GM12878 (cell line): ENCODE data around the gene CPVL.

ENCODE experiments used
- BCL3 ChIP-seq: IDR thresholded peaks from 2 replicates; pipeline ENCODE4 v1.6.1; 2011; ENCODE audit warnings: borderline replicate concordance, low read depth, mild to moderate bottlenecking, moderate library complexity, low read length; ENCODE audit not compliant: insufficient read depth, poor library complexity, severe bottlenecking
- CTCF ChIP-seq, 3 experiments: IDR thresholded peaks in 2 of 3; conservative IDR thresholded peaks in 1 of 3; 2 replicates each; pipeline ENCODE4 v1.5.1; 2011; ENCODE audit warnings: low read depth in 3 of 3, low read length in 3 of 3, mild to moderate bottlenecking in 3 of 3, control low read depth in 2 of 3, moderate library complexity in 2 of 3, inconsistent platforms in 1 of 3, mixed read lengths in 1 of 3; ENCODE audit not compliant: control insufficient read depth in 2 of 3, insufficient read depth in 1 of 3; ENCODE audit errors: extremely low read depth in 1 of 3
- EP300 ChIP-seq, 2 experiments: fragments of 150-350 bp in 1 of 2; IDR thresholded peaks; 2 replicates each; pipeline ENCODE4 v1.6.1; 2011 to 2012; ENCODE audit warnings: low read depth in 2 of 2, low read length in 2 of 2, borderline replicate concordance in 1 of 2, improper control_type of control experiment in 1 of 2, inconsistent platforms in 1 of 2; ENCODE audit not compliant: control insufficient read depth in 1 of 2
- EZH2 ChIP-seq: IDR thresholded peaks from 2 replicates; pipeline ENCODE4 v1.6.1; 2012; ENCODE audit warnings: low read depth, mild to moderate bottlenecking, control low read depth, inconsistent platforms, low read length, borderline replicate concordance; ENCODE audit not compliant: control insufficient read depth
- HCFC1 ChIP-seq: fragments of 150-350 bp; IDR thresholded peaks from 2 replicates; pipeline ENCODE4 v1.6.1; 2014; ENCODE audit warnings: low read length
- POLR2A ChIP-seq: IDR thresholded peaks from 2 replicates; pipeline ENCODE4 v1.6.1; 2011; ENCODE audit warnings: low read depth, mild to moderate bottlenecking, low read length
- POLR2AphosphoS5 ChIP-seq: IDR thresholded peaks from 2 replicates; pipeline ENCODE4 v1.6.1; 2011; ENCODE audit warnings: mild to moderate bottlenecking, low read length, inconsistent platforms
- RBBP5 ChIP-seq: fragments of 200-600 bp; sonication (generic); conservative IDR thresholded peaks from 2 replicates; pipeline ENCODE4 v1.6.1; 2016
- REST ChIP-seq: IDR thresholded peaks from 2 replicates; pipeline ENCODE4 v1.6.1; 2012; ENCODE audit warnings: mild to moderate bottlenecking, low read depth, low read length
- SIN3A ChIP-seq: IDR thresholded peaks from 2 replicates; pipeline ENCODE4 v1.6.1; 2012; ENCODE audit warnings: low read depth, low read length, improper control_type of control experiment
- STAT3 ChIP-seq: IDR thresholded peaks from 2 replicates; pipeline ENCODE4 v1.6.1; 2011; ENCODE audit warnings: low read depth, low read length, improper control_type of control experiment
- TARDBP ChIP-seq: IDR thresholded peaks from 2 replicates; pipeline ENCODE4 v1.6.1; 2016; ENCODE audit warnings: borderline replicate concordance
- TCF3 ChIP-seq: IDR thresholded peaks from 2 replicates; pipeline ENCODE4 v1.6.1; 2012; ENCODE audit warnings: low read depth, mild to moderate bottlenecking, low read length, borderline replicate concordance; ENCODE audit not compliant: insufficient read depth
- YY1 ChIP-seq: IDR thresholded peaks from 2 replicates; pipeline ENCODE4 v1.6.1; 2011; ENCODE audit warnings: low read depth, mild to moderate bottlenecking, low read length

- TF ChIP-seq POLR2A (no peak), EZH2 (no peak), BCL3 (no peak), YY1 (no peak), TARDBP (no peak), CTCF (IDR thresholded peaks at IDR 0.05 in 2 of 3, conservative IDR thresholded peaks at IDR 0.05 in 1 of 3; ENCODE audit: control insufficient read depth in 2 of 3, extremely low read depth in 1 of 3, insufficient read depth in 1 of 3, low read depth in 3 of 3, low read length in 3 of 3) (no peak), EP300 (IDR thresholded peaks at IDR 0.05; ENCODE audit: borderline replicate concordance in 1 of 2, control insufficient read depth in 1 of 2, low read depth in 2 of 2, low read length in 2 of 2) (no peak), REST (no peak), SIN3A (no peak), STAT3 (no peak), POLR2AphosphoS5 (no peak), HCFC1 (no peak), TCF3 (no peak), RBBP5 (no peak)
Measured at GRCh38 chr7:29132980-29133379, 13.4 kb downstream of the CPVL start.
